Activated naive CD4-positive, alpha-beta T cell treated with anti-CD3 and anti-CD28 coated beads, Interleukin-2, amount 50 U/mL, for 16 hours (primary cell): Measurements from ENCODE around the gene LGALSL.

ENCODE experiments used
- DNase-seq: peaks from one replicate; pipeline ENCODE4 v3.0.0-alpha.2; 2020

Gene LGALSL

GRCh38 chr2:64453770-64454385, at the start of gene LGALSL:
Gene LGALSL (plus strand): TSS chr2:64454162. CDS start chr2:64454546, 384 bp downstream.
- no peak for DNase-seq

- DNase-seq = no peak
These were observed 49.2 kb upstream of the LGALSL start for GRCh38 chr2:64404743-64405142.

GRCh38 chr2:64405581-64406406, 48.2 kb upstream of the LGALSL start:
- no peak for DNase-seq

GRCh38 chr2:64406407-64406774, 47.6 kb upstream of the LGALSL start:
- no peak for DNase-seq

GRCh38 chr2:64408031-64408430, 45.9 kb upstream of the LGALSL start:
- no peak for DNase-seq

GRCh38 chr2:64410671-64411070, 43.3 kb upstream of the LGALSL start:
- no peak for DNase-seq

GRCh38 chr2:64412671-64413070, 41.3 kb upstream of the LGALSL start:
- no peak for DNase-seq

- DNase-seq = no peak
These were observed 39.1 kb upstream of the LGALSL start for GRCh38 chr2:64414736-64415435.

- DNase-seq = no peak
These were observed 36.3 kb upstream of the LGALSL start for GRCh38 chr2:64417624-64418023.

GRCh38 chr2:64419596-64420165, 34.3 kb upstream of the LGALSL start:
- no peak for DNase-seq

- DNase-seq = no peak
These were observed 33.3 kb upstream of the LGALSL start for GRCh38 chr2:64420677-64421076.

GRCh38 chr2:64421201-64421600, 32.8 kb upstream of the LGALSL start:
- no peak for DNase-seq

GRCh38 chr2:64422466-64422865, 31.5 kb upstream of the LGALSL start:
- DNase-seq = no peak

GRCh38 chr2:64423303-64423702, 30.7 kb upstream of the LGALSL start:
- DNase-seq = no peak

GRCh38 chr2:64424416-64424987, 29.5 kb upstream of the LGALSL start:
- DNase-seq = no peak

GRCh38 chr2:64426183-64426952, 27.6 kb upstream of the LGALSL start:
- no peak for DNase-seq

GRCh38 chr2:64434039-64434657, 19.8 kb upstream of the LGALSL start:
- no peak for DNase-seq

GRCh38 chr2:64437883-64438282, 16.1 kb upstream of the LGALSL start:
- DNase-seq = no peak

GRCh38 chr2:64439194-64439593, 14.8 kb upstream of the LGALSL start:
- no peak for DNase-seq

- DNase-seq = no peak
These were observed 13.1 kb upstream of the LGALSL start for GRCh38 chr2:64440843-64441242.

- no peak for DNase-seq
These were observed 11.7 kb upstream of the LGALSL start for GRCh38 chr2:64442277-64442676.
